Parathyroid adenoma (tissue), 2 donors: ENCODE measurements around the gene PLA2G5.
"Not testable (repeated sequence)": the region's sequence is repeated elsewhere in the genome, so short reads cannot be mapped to it uniquely, and the experiment has no call there.

Experiments
- H2AFZ ChIP-seq: fragments of 300-600 bp; sonication (generic); one replicate; pipeline ENCODE4 v1.7.0; 2017; ENCODE audit warnings: antibody characterized with exemption, mild to moderate bottlenecking
- H3K27ac ChIP-seq: fragments of 300-600 bp; sonication (generic); one replicate; pipeline ENCODE4 v1.7.0; 2017
- H3K27me3 ChIP-seq: fragments of 300-600 bp; sonication (generic); one replicate; pipeline ENCODE4 v1.7.0; 2017; ENCODE audit warnings: low read length; ENCODE audit not compliant: control insufficient read depth, insufficient read depth
- H3K36me3 ChIP-seq: fragments of 300-600 bp; sonication (generic); one replicate; pipeline ENCODE4 v1.7.0; 2017; ENCODE audit warnings: low read length; ENCODE audit not compliant: control insufficient read depth, insufficient read depth
- H3K4me1 ChIP-seq: fragments of 300-600 bp; sonication (generic); one replicate; pipeline ENCODE4 v1.7.0; 2017; ENCODE audit warnings: control low read depth
- H3K4me2 ChIP-seq: fragments of 300-600 bp; sonication (generic); one replicate; pipeline ENCODE4 v1.7.0; 2017; ENCODE audit warnings: low read length
- H3K4me3 ChIP-seq: fragments of 300-600 bp; sonication (generic); one replicate; pipeline ENCODE4 v1.7.0; 2017; ENCODE audit warnings: low read depth, low read length
- H3K79me2 ChIP-seq: fragments of 300-600 bp; sonication (generic); one replicate; pipeline ENCODE4 v1.7.0; 2017; ENCODE audit warnings: control low read depth
- H3K9ac ChIP-seq: fragments of 300-600 bp; sonication (generic); one replicate; pipeline ENCODE4 v1.7.0; 2017; ENCODE audit warnings: mild to moderate bottlenecking
- H3K9me3 ChIP-seq: fragments of 300-600 bp; sonication (generic); one replicate; pipeline ENCODE4 v1.7.0; 2017; ENCODE audit warnings: low read length; ENCODE audit not compliant: control insufficient read depth
- CTCF ChIP-seq: fragments of 300-600 bp; sonication (generic); IDR thresholded peaks from one replicate; pipeline ENCODE4 v1.7.0; 2017; ENCODE audit warnings: antibody characterized with exemption, mild to moderate bottlenecking
- donor health status: primary hyperparathyroidism.

PLA2G5 gene

GRCh38 chr1:20125100-20125499 is 55.1 kb downstream of the PLA2G5 start:
- H3K4me3 ChIP-seq = no peak overlapping the region

GRCh38 chr1:20126041-20126805 is 56.2 kb downstream of the PLA2G5 start:
- no peaks in the 10 kb centered on the region for H3K9me3 ChIP-seq
- TF ChIP-seq CTCF = no peak
- no peak overlapping the region for H2AFZ ChIP-seq
- H3K4me1 ChIP-seq = no peaks in the 10 kb centered on the region
- no peaks in the 10 kb centered on the region for H3K36me3 ChIP-seq
- no peak overlapping the region for H3K27ac ChIP-seq
- no peak overlapping the region for H3K4me3 ChIP-seq
- no peak overlapping the region for H3K4me2 ChIP-seq
- no peak overlapping the region for H3K9ac ChIP-seq
- no peaks in the 10 kb centered on the region for H3K27me3 ChIP-seq
- H3K79me2 ChIP-seq = no peaks in the 10 kb centered on the region

More at GRCh38 chr1:20125100-20125499, 55.1 kb downstream of the PLA2G5 start:
- Histone ChIP-seq H3K9me3 (no peaks in the 10 kb centered on the region), H3K79me2 (no peaks in the 10 kb centered on the region), H3K4me2 (no peak overlapping the region), H2AFZ (no peak overlapping the region), H3K4me1 (no peaks in the 10 kb centered on the region), H3K9ac (no peak overlapping the region), H3K27me3 (no peaks in the 10 kb centered on the region), H3K36me3 (no peaks in the 10 kb centered on the region), H3K27ac (no peak overlapping the region)
- TF ChIP-seq CTCF = no peak

- H3K79me2 ChIP-seq = no peaks in the 10 kb centered on the region
- no peaks in the 10 kb centered on the region for H3K4me1 ChIP-seq
- no peak overlapping the region for H3K9ac ChIP-seq
- no peaks in the 10 kb centered on the region for H3K27me3 ChIP-seq
- H3K9me3 ChIP-seq = no peaks in the 10 kb centered on the region
- no peak overlapping the region for H3K27ac ChIP-seq
- no peak overlapping the region for H2AFZ ChIP-seq
- no peaks in the 10 kb centered on the region for H3K36me3 ChIP-seq
- H3K4me3 ChIP-seq = no peak overlapping the region
- no peak overlapping the region for H3K4me2 ChIP-seq
- TF ChIP-seq CTCF = no peak
These were observed 56.9 kb downstream of the PLA2G5 start for GRCh38 chr1:20126806-20127440.

GRCh38 chr1:20130518-20130917 is 60.5 kb downstream of the PLA2G5 start:
- not testable (repeated sequence) for H3K27me3 ChIP-seq, H3K27ac ChIP-seq, H3K4me3 ChIP-seq, H3K9me3 ChIP-seq, H3K36me3 ChIP-seq, H3K79me2 ChIP-seq, H2AFZ ChIP-seq, H3K4me1 ChIP-seq, H3K4me2 ChIP-seq, H3K9ac ChIP-seq

- Histone ChIP-seq H3K9ac (no peak overlapping the region), H3K9me3 (no peaks in the 10 kb centered on the region), H3K4me1 (no peaks in the 10 kb centered on the region), H3K36me3 (no peaks in the 10 kb centered on the region), H3K4me2 (no peak overlapping the region), H3K4me3 (no peak overlapping the region), H2AFZ (no peak overlapping the region), H3K27me3 (no peaks in the 10 kb centered on the region), H3K79me2 (no peaks in the 10 kb centered on the region), H3K27ac (no peak overlapping the region)
- TF ChIP-seq CTCF = no peak
These were observed 65.0 kb downstream of the PLA2G5 start for GRCh38 chr1:20134995-20135394.
